Liver (tissue), 9 donors: Measurements from ENCODE around the gene MYO1C. TPM values are rescaled to one million over a fixed set of nuclear protein-coding genes. Genes with fewer than 3 reads are reported as not detected.

Experiments
- DNase-seq: peaks from one replicate; pipeline ENCODE4 v3.0.0-alpha.2; 2017; ENCODE audit warnings: low spot score
- H3K27ac ChIP-seq, 2 donors: one replicate each; pipeline ENCODE4 v1.7.0; 2013; ENCODE audit warnings: inconsistent platforms in 2 of 2, low read length in 2 of 2, control low read depth in 1 of 2, low read depth in 1 of 2, mild to moderate bottlenecking in 1 of 2
- H3K27me3 ChIP-seq, 4 donors: one replicate each; pipeline versions ENCODE4 v1.6.1 to v1.7.0; 2013; ENCODE audit warnings: low read length in 3 of 4, inconsistent platforms in 1 of 4, mild to moderate bottlenecking in 1 of 4, moderate library complexity in 1 of 4; ENCODE audit not compliant: control insufficient read depth in 4 of 4, insufficient read depth in 4 of 4
- H3K36me3 ChIP-seq, 4 donors: one replicate each; pipeline versions ENCODE4 v1.6.1 to v1.7.0; 2013; ENCODE audit warnings: low read length in 3 of 4, mild to moderate bottlenecking in 3 of 4, low read depth in 1 of 4, moderate library complexity in 1 of 4; ENCODE audit not compliant: control insufficient read depth in 4 of 4, insufficient read depth in 3 of 4
- H3K4me1 ChIP-seq, 4 donors: one replicate each; pipeline versions ENCODE4 v1.6.1 to v1.7.0; 2013; ENCODE audit warnings: low read length in 3 of 4, mild to moderate bottlenecking in 3 of 4, moderate library complexity in 1 of 4; ENCODE audit not compliant: control insufficient read depth in 4 of 4, insufficient read depth in 4 of 4
- H3K4me3 ChIP-seq, 3 donors: one replicate each; pipeline versions ENCODE4 v1.6.1 to v1.7.0; 2013; ENCODE audit warnings: low read length in 3 of 3, control low read depth in 1 of 3, low read depth in 1 of 3, mild to moderate bottlenecking in 1 of 3
- H3K9ac ChIP-seq, 2 donors: one replicate each; pipeline ENCODE4 v1.7.0; 2013; ENCODE audit warnings: low read length in 2 of 2, mild to moderate bottlenecking in 2 of 2, moderate library complexity in 2 of 2, control low read depth in 1 of 2, low read depth in 1 of 2
- H3K9me3 ChIP-seq, 4 donors: one replicate each; pipeline versions ENCODE4 v1.6.1 to v1.7.0; 2013; ENCODE audit warnings: low read length in 3 of 4; ENCODE audit not compliant: control insufficient read depth in 4 of 4
- CTCF ChIP-seq: fragments of 150-350 bp; IDR thresholded peaks from 2 replicates; pipeline ENCODE4 v1.5.1; 2017; ENCODE audit warnings: improper control_type of control experiment, low read depth, low read length; ENCODE audit not compliant: missing input control
- EGR1 ChIP-seq, 2 donors: IDR thresholded peaks; 2 replicates each; pipeline ENCODE4 v1.6.1; 2016 to 2018; ENCODE audit warnings: antibody characterized with exemption in 2 of 2, low read depth in 2 of 2
- FOXA1 ChIP-seq: IDR thresholded peaks from 2 replicates; pipeline ENCODE4 v1.6.1; 2016; ENCODE audit warnings: antibody characterized with exemption
- FOXA2 ChIP-seq: IDR thresholded peaks from 2 replicates; pipeline ENCODE4 v1.6.1; 2016; ENCODE audit warnings: antibody characterized with exemption
- GABPA ChIP-seq, 2 donors: IDR thresholded peaks in 1 of 2; conservative IDR thresholded peaks in 1 of 2; 2 replicates each; pipeline ENCODE4 v1.6.1; 2016; ENCODE audit warnings: antibody characterized with exemption in 2 of 2, mild to moderate bottlenecking in 1 of 2, moderate library complexity in 1 of 2
- HNF4A ChIP-seq, 2 donors: conservative IDR thresholded peaks; 2 replicates each; pipeline ENCODE4 v1.6.1; 2016; ENCODE audit warnings: antibody characterized with exemption in 2 of 2, mild to moderate bottlenecking in 2 of 2
- HNF4G ChIP-seq: IDR thresholded peaks from 2 replicates; pipeline ENCODE4 v1.6.1; 2016; ENCODE audit warnings: antibody characterized with exemption
- JUND ChIP-seq, 2 donors: IDR thresholded peaks; 2 replicates each; pipeline ENCODE4 v1.6.1; 2016; ENCODE audit warnings: antibody characterized with exemption in 2 of 2
- MAX ChIP-seq: IDR thresholded peaks from 2 replicates; pipeline ENCODE4 v1.6.1; 2016; ENCODE audit warnings: antibody characterized with exemption
- NR2F2 ChIP-seq: IDR thresholded peaks from 2 replicates; pipeline ENCODE4 v1.6.1; 2016; ENCODE audit warnings: antibody characterized with exemption
- RAD21 ChIP-seq, 2 donors: IDR thresholded peaks; 2 replicates each; pipeline ENCODE4 v1.6.1; 2016; ENCODE audit warnings: antibody characterized with exemption in 2 of 2, mild to moderate bottlenecking in 2 of 2
- REST ChIP-seq: IDR thresholded peaks from 2 replicates; pipeline ENCODE4 v1.6.1; 2016; ENCODE audit warnings: antibody characterized with exemption, mild to moderate bottlenecking
- RXRA ChIP-seq, 2 donors: IDR thresholded peaks; 2 replicates each; pipeline ENCODE4 v1.6.1; 2017 to 2018; ENCODE audit warnings: antibody characterized with exemption in 2 of 2, mild to moderate bottlenecking in 1 of 2
- SP1 ChIP-seq: IDR thresholded peaks from 2 replicates; pipeline ENCODE4 v1.6.1; 2018; ENCODE audit warnings: antibody characterized with exemption, mild to moderate bottlenecking
- TAF1 ChIP-seq: conservative IDR thresholded peaks from 2 replicates; pipeline ENCODE4 v1.6.1; 2016; ENCODE audit warnings: antibody characterized with exemption, mild to moderate bottlenecking
- YY1 ChIP-seq: IDR thresholded peaks from 2 replicates; pipeline ENCODE4 v1.6.1; 2016; ENCODE audit warnings: antibody characterized with exemption, mild to moderate bottlenecking
- ZBTB33 ChIP-seq: IDR thresholded peaks from 2 replicates; pipeline ENCODE4 v1.6.1; 2016; ENCODE audit warnings: antibody characterized with exemption
- WGBS: extraction: QIAGEN DNeasy Blood & Tissue Kit; methylation state at CpG from one replicate; pipeline ENCODE4 v1.1.7; 2013; 5-methylcytosine and 5-hydroxymethylcytosine counted together
- polyA plus RNA-seq, 2 donors: library from polyadenylated mRNA; stranded (reverse) in 1 of 2; unstranded in 1 of 2; fragments of 200-250 nt in 1 of 2; fragments of >200 nt in 1 of 2; fragmentation: Nextera tagmentation in 1 of 2; extraction: Ambion mirVana in 1 of 2; gene quantifications; one replicate each; pipeline versions ENCODE4 v1.2.1 to v1.2.3, GENCODE V29; 2013 to 2015
- total RNA-seq, 2 donors: library from RNA; depleted of rRNA; stranded (reverse); fragments of >200 nt; gene quantifications; one replicate each; pipeline ENCODE4 v1.2.3, GENCODE V29; 2014
- donor health status: healthy.
- donor health status: healthy.
- donor health status: healthy.
- donor health status: healthy.
- donor health status: healthy.

The MYO1C gene
- total and polyA plus RNA-seq, 4 donors, result 20.3 to 61.7 (median 28.2) TPM

- DNase-seq, result no peak
- H3K9me3 ChIP-seq, result no peaks in the 10 kb centered on the region
- no peak overlapping the region for H3K9ac ChIP-seq
- no peaks in the 10 kb centered on the region for H3K4me1 ChIP-seq
- no peak overlapping the region for H3K4me3 ChIP-seq
- H3K27me3 ChIP-seq, result no peaks in the 10 kb centered on the region
- H3K27ac ChIP-seq, result no peak overlapping the region
- 91% methylated on average over 24 of the region's 24 CpGs for WGBS
- peaks cover 8 to 67% (median 45%) of the 10 kb centered on the region in 4 donors for H3K36me3 ChIP-seq
- TF ChIP-seq NR2F2 (no peak), ZBTB33 (no peak), FOXA1 (no peak), YY1 (no peak), CTCF (no peak), FOXA2 (no peak), HNF4A (conservative IDR thresholded peaks at IDR 0.05) (no peak), HNF4G (no peak), GABPA (IDR thresholded peaks at IDR 0.05 in 1 of 2, conservative IDR thresholded peaks at IDR 0.05 in 1 of 2) (no peak), MAX (no peak), TAF1 (no peak), JUND (IDR thresholded peaks at IDR 0.05) (no peak), SP1 (no peak), RXRA (IDR thresholded peaks at IDR 0.05) (no peak), EGR1 (IDR thresholded peaks at IDR 0.05; ENCODE audit: low read depth in 2 of 2) (no peak), RAD21 (IDR thresholded peaks at IDR 0.05) (no peak), REST (no peak)
Measured at GRCh38 chr17:1533661-1534325, 41.3 kb upstream of the MYO1C start.
